Fibroblast of gingiva (primary cell): ENCODE results near the gene MREG.
A peak's percentile ranks its signal among the peaks of the same experiment; 100 is the strongest.

Experiments used
- DNase-seq: peaks from one replicate; pipeline ENCODE4 v3.0.0-alpha.2; 2011; ENCODE audit warnings: low read depth

The MREG gene

GRCh38 chr2:215918901-215919599, 94.3 kb downstream of the MREG start:
- DNase-seq, result no peak

- peak; percentile 58 for DNase-seq
These were observed 95.3 kb downstream of the MREG start for GRCh38 chr2:215917953-215918620.

GRCh38 chr2:215915441-215915840, 97.9 kb downstream of the MREG start:
- no peak for DNase-seq

- no peak for DNase-seq
These were observed 98.6 kb downstream of the MREG start for GRCh38 chr2:215914777-215915165.

GRCh38 chr2:215914054-215914776, 99.1 kb downstream of the MREG start:
- DNase-seq, result no peak

- DNase-seq, result no peak
These were observed 101.0 kb downstream of the MREG start for GRCh38 chr2:215912299-215912842.

GRCh38 chr2:215911301-215912085, 101.9 kb downstream of the MREG start:
- DNase-seq, result no peak

- no peak for DNase-seq
These were observed 103.2 kb downstream of the MREG start for GRCh38 chr2:215910180-215910579.

- DNase-seq, result no peak
These were observed 106.2 kb downstream of the MREG start for GRCh38 chr2:215907147-215907546.

- no peak for DNase-seq
These were observed 106.9 kb downstream of the MREG start for GRCh38 chr2:215906458-215906857.

GRCh38 chr2:215905691-215906090, 107.7 kb downstream of the MREG start:
- DNase-seq, result no peak

GRCh38 chr2:215904101-215904500, 109.2 kb downstream of the MREG start:
- peak; percentile 38 for DNase-seq

GRCh38 chr2:215903203-215903602, 110.1 kb downstream of the MREG start:
- peak; percentile 43 for DNase-seq

- no peak for DNase-seq
These were observed 111.6 kb downstream of the MREG start for GRCh38 chr2:215901796-215902195.

- no peak for DNase-seq
These were observed 112.5 kb downstream of the MREG start for GRCh38 chr2:215900843-215901242.

GRCh38 chr2:215900203-215900611, 113.1 kb downstream of the MREG start:
- peak; percentile 99 for DNase-seq

- peak; percentile 94 for DNase-seq
These were observed 113.9 kb downstream of the MREG start for GRCh38 chr2:215899141-215900074.

GRCh38 chr2:215898363-215898762, 115.0 kb downstream of the MREG start:
- no peak for DNase-seq

GRCh38 chr2:215896921-215897320, 116.4 kb downstream of the MREG start:
- no peak for DNase-seq

- DNase-seq, result no peak
These were observed 118.0 kb downstream of the MREG start for GRCh38 chr2:215895330-215895729.
